ENCODE data around the gene TSC2. TPM values are rescaled to one million over a fixed set of nuclear protein-coding genes. Genes with fewer than 3 reads are reported as not detected.

The TSC2 gene
- polyA plus RNA-seq, 1 donor (not counting 4 experiments of a cell fraction or from before 2014, with no cell fraction given), result 22.6 TPM

- no peaks in the 10 kb centered on the region for H3K9me3 ChIP-seq (ENCODE audit: control insufficient read depth, low read depth, low read length)
- no peak overlapping the region for H2AFZ ChIP-seq (ENCODE audit: control insufficient read depth, low read length)
- H3K9ac ChIP-seq (ENCODE audit: control insufficient read depth, extremely low read depth, insufficient read depth, low read length), result no peak overlapping the region
- H3K4me2 ChIP-seq (ENCODE audit: control insufficient read depth, extremely low read depth, insufficient read depth, low read depth, low read length), result no peak overlapping the region
- H3K4me1 ChIP-seq (ENCODE audit: control insufficient read depth, extremely low read depth, insufficient read depth, low read length), result peaks cover 15% of the 10 kb centered on the region
- no peaks in the 10 kb centered on the region for H3K79me2 ChIP-seq (ENCODE audit: control insufficient read depth, insufficient read depth, low read length)
- no peak for DNase-seq (ENCODE audit: low read depth, low spot score)
- peaks cover 20% of the 10 kb centered on the region for H3K27me3 ChIP-seq (ENCODE audit: control insufficient read depth, extremely low read depth, insufficient read depth, low read length)
- dilution Hi-C loops (cut with MboI; ENCODE audit: extremely low pct_ligation_motif_present, low sequenced_read_pairs), result no loop called here
- H3K9me1 ChIP-seq (ENCODE audit: control insufficient read depth, extremely low read depth, insufficient read depth, low read length), result no peaks in the 10 kb centered on the region
- no peaks in the 10 kb centered on the region for H3K36me3 ChIP-seq (ENCODE audit: control insufficient read depth in 2 of 2, extremely low read depth in 1 of 2, insufficient read depth in 2 of 2, low read length in 2 of 2)
- FAIRE-seq, result no peak
- no peak overlapping the region for H3K4me3 ChIP-seq (ENCODE audit: control insufficient read depth in 2 of 3, extremely low read depth in 1 of 3, insufficient read depth in 2 of 3, low read depth in 1 of 3, low read length in 3 of 3)
- TF ChIP-seq CTCF (optimal IDR thresholded peaks at IDR 0.05 in 1 of 3, IDR thresholded peaks at IDR 0.05 in 1 of 3, conservative IDR thresholded peaks at IDR 0.05 in 1 of 3; ENCODE audit: extremely low read depth in 1 of 3, insufficient read depth in 2 of 3, low read length in 3 of 3) (no peak), EZH2 (IDR thresholded peaks at IDR 0.05; ENCODE audit: low read length) (no peak)
- no peak overlapping the region for H3K27ac ChIP-seq (ENCODE audit: control insufficient read depth, insufficient read depth, low read length)
- H4K20me1 ChIP-seq (ENCODE audit: control insufficient read depth, extremely low read depth, insufficient read depth, low read length), result no peaks in the 10 kb centered on the region
Measured at GRCh38 chr16:2024032-2024420, 23.8 kb upstream of the TSC2 start.

- dilution Hi-C loops (cut with MboI; ENCODE audit: extremely low pct_ligation_motif_present, low sequenced_read_pairs), result no loop called here
- Histone ChIP-seq H4K20me1 (ENCODE audit: control insufficient read depth, extremely low read depth, insufficient read depth, low read length) (no peaks in the 10 kb centered on the region), H3K79me2 (ENCODE audit: control insufficient read depth, insufficient read depth, low read length) (no peaks in the 10 kb centered on the region)
Measured at GRCh38 chr16:2025251-2025650, 22.5 kb upstream of the TSC2 start.

More at GRCh38 chr16:2025251-2025650, 22.5 kb upstream of the TSC2 start:
- Histone ChIP-seq H3K4me1 (ENCODE audit: control insufficient read depth, extremely low read depth, insufficient read depth, low read length) (peaks cover 15% of the 10 kb centered on the region), H3K9me1 (ENCODE audit: control insufficient read depth, extremely low read depth, insufficient read depth, low read length) (no peaks in the 10 kb centered on the region), H3K4me3 (ENCODE audit: control insufficient read depth in 2 of 3, extremely low read depth in 1 of 3, insufficient read depth in 2 of 3, low read depth in 1 of 3, low read length in 3 of 3) (no peak overlapping the region), H2AFZ (ENCODE audit: control insufficient read depth, low read length) (no peak overlapping the region), H3K27me3 (ENCODE audit: control insufficient read depth, extremely low read depth, insufficient read depth, low read length) (peaks cover 8% of the 10 kb centered on the region), H3K9me3 (ENCODE audit: control insufficient read depth, low read depth, low read length) (no peaks in the 10 kb centered on the region), H3K36me3 (ENCODE audit: control insufficient read depth in 2 of 2, extremely low read depth in 1 of 2, insufficient read depth in 2 of 2, low read length in 2 of 2) (no peaks in the 10 kb centered on the region), H3K9ac (ENCODE audit: control insufficient read depth, extremely low read depth, insufficient read depth, low read length) (no peak overlapping the region), H3K4me2 (ENCODE audit: control insufficient read depth, extremely low read depth, insufficient read depth, low read depth, low read length) (no peak overlapping the region), H3K27ac (ENCODE audit: control insufficient read depth, insufficient read depth, low read length) (no peak overlapping the region)
- DNase-seq (ENCODE audit: low read depth, low spot score) (no peak), FAIRE-seq (no peak)
- TF ChIP-seq EZH2 (IDR thresholded peaks at IDR 0.05; ENCODE audit: low read length) (no peak), CTCF (optimal IDR thresholded peaks at IDR 0.05 in 1 of 3, IDR thresholded peaks at IDR 0.05 in 1 of 3, conservative IDR thresholded peaks at IDR 0.05 in 1 of 3; ENCODE audit: extremely low read depth in 1 of 3, insufficient read depth in 2 of 3, low read length in 3 of 3) (no peak)

Data from keratinocyte (primary cell).